HepG2 (cell line): ENCODE data around the gene LAMTOR2. TPM values are rescaled to one million over a fixed set of nuclear protein-coding genes. Genes with fewer than 3 reads are reported as not detected.
A peak's percentile ranks its signal among the peaks of the same experiment; 100 is the strongest.

Experiments used
- BATF2 ChIP-seq: sonication (generic); formaldehyde crosslinking; IDR thresholded peaks from 2 replicates; pipeline ENCODE4 v1.8.0; 2022; ENCODE audit warnings: mild to moderate bottlenecking, missing genetic modification reagents, moderate library complexity
- DMAP1 ChIP-seq: IDR thresholded peaks from 2 replicates; pipeline ENCODE4 v1.6.1; 2016
- FOSL2 ChIP-seq: sonication (generic); formaldehyde crosslinking; IDR thresholded peaks from 2 replicates; pipeline ENCODE4 v1.4.0; 2020; ENCODE audit warnings: missing genetic modification reagents
- HOXA3 ChIP-seq: sonication (generic); formaldehyde crosslinking; IDR thresholded peaks from 2 replicates; pipeline ENCODE4 v1.5.0; 2020; ENCODE audit warnings: missing genetic modification reagents
- NCOR1 ChIP-seq: fragments of 200-600 bp; sonication (generic); IDR thresholded peaks from 2 replicates; pipeline ENCODE4 v1.7.0; 2017; ENCODE audit warnings: antibody characterized with exemption, low read length, borderline replicate concordance
- RXRB ChIP-seq: IDR thresholded peaks from 2 replicates; pipeline ENCODE4 v1.6.1; 2016; ENCODE audit warnings: borderline replicate concordance, missing genetic modification reagents, missing compliant biosample characterization
- SNAPC2 ChIP-seq: sonication (generic); formaldehyde crosslinking; IDR thresholded peaks from 2 replicates; pipeline ENCODE4 v1.8.1; 2022; ENCODE audit warnings: mild to moderate bottlenecking, missing genetic modification reagents
- TBX2 ChIP-seq: sonication (generic); formaldehyde crosslinking; IDR thresholded peaks from 2 replicates; pipeline ENCODE4 v1.5.0; 2020; ENCODE audit warnings: missing genetic modification reagents, mild to moderate bottlenecking, borderline replicate concordance
- TBX3 ChIP-seq: fragments of 450-650 bp; IDR thresholded peaks from 2 replicates; pipeline ENCODE4 v1.6.1; 2017; ENCODE audit warnings: antibody characterized with exemption, mild to moderate bottlenecking, inconsistent platforms, borderline replicate concordance
- ZBTB20 ChIP-seq: sonication (generic); formaldehyde crosslinking; IDR thresholded peaks from 2 replicates; pipeline ENCODE4 v1.8.1; 2023; ENCODE audit warnings: missing genetic modification reagents, low read depth, mild to moderate bottlenecking, borderline replicate concordance
- ZFP36 ChIP-seq: fragments of 150-350 bp; IDR thresholded peaks from 2 replicates; pipeline ENCODE4 v1.6.1; 2018; ENCODE audit warnings: borderline replicate concordance, low read length, low read depth; ENCODE audit not compliant: partially characterized antibody
- ZFX ChIP-seq: sonication (generic); formaldehyde crosslinking; IDR thresholded peaks from 2 replicates; pipeline ENCODE4 v1.4.0; 2020; ENCODE audit warnings: mild to moderate bottlenecking, low read depth, missing genetic modification reagents, moderate library complexity
- ZKSCAN8 ChIP-seq: IDR thresholded peaks from 2 replicates; pipeline ENCODE4 v1.6.1; 2016; ENCODE audit warnings: borderline replicate concordance, missing genetic modification reagents, missing compliant biosample characterization
- ZNF235 ChIP-seq: sonication (generic); formaldehyde crosslinking; IDR thresholded peaks from 2 replicates; pipeline ENCODE4 v1.8.1; 2023; ENCODE audit warnings: mild to moderate bottlenecking, missing genetic modification reagents, borderline replicate concordance
- ZNF280D ChIP-seq: sonication (generic); formaldehyde crosslinking; IDR thresholded peaks from 2 replicates; pipeline ENCODE4 v1.5.1; 2020; ENCODE audit warnings: mild to moderate bottlenecking, missing genetic modification reagents
- ZNF3 ChIP-seq: IDR thresholded peaks from 2 replicates; pipeline ENCODE4 v1.7.0; 2017; ENCODE audit warnings: inconsistent platforms
- ZNF589 ChIP-seq: sonication (generic); formaldehyde crosslinking; conservative IDR thresholded peaks from 2 replicates; pipeline ENCODE4 v1.8.0; 2022; ENCODE audit warnings: mild to moderate bottlenecking, moderate library complexity, missing genetic modification reagents
- ZZZ3 ChIP-seq: sonication (generic); formaldehyde crosslinking; IDR thresholded peaks from 2 replicates; pipeline ENCODE4 v1.4.0; 2020; ENCODE audit warnings: missing genetic modification reagents, mild to moderate bottlenecking, borderline replicate concordance
- polyA plus RNA-seq, 8 experiments: library from polyadenylated mRNA; depleted of rRNA in 3 of 8; stranded (reverse) in 7 of 8; unstranded in 1 of 8; fragments of >200 nt; fragmentation: Illumina TruSeq in 4 of 8; extraction: Trizol in 4 of 8; gene quantifications; 2 replicates each; pipeline versions ENCODE4 v1.2.1 to v1.2.3, GENCODE V29; 2011 to 2016; ENCODE audit warnings: low read depth in 4 of 8, missing spikeins in 1 of 8, mixed read lengths in 1 of 8; ENCODE audit not compliant: insufficient read depth in 1 of 8
- total RNA-seq, 5 experiments: library from RNA; depleted of rRNA; stranded (reverse); fragments of >200 nt; fragmentation: Illumina TruSeq; extraction: Trizol; gene quantifications; 2 replicates each; pipeline ENCODE4 v1.2.3, GENCODE V29; 2016; ENCODE audit warnings: low read depth in 1 of 5
- TF ChIP-seq, protein P1 (sequence below): sonication (generic); formaldehyde crosslinking; conservative IDR thresholded peaks from 2 replicates; pipeline ENCODE4 v1.4.0; 2020; ENCODE audit warnings: missing genetic modification reagents

LAMTOR2 gene
- total and polyA plus RNA-seq, 2 of the 13 experiments (the other 11 are each of a cell fraction or from before 2014, with no cell fraction given), result 36.5 to 66.4 TPM

- TF ChIP-seq NCOR1 (peak; percentile 69; the same call in 1 of the 2 replicates), TBX2 (CRISPR knock-in tag) (no peak), TBX3 (no peak), ZBTB20 (CRISPR knock-in tag) (no peak), ZKSCAN8 (no peak), SNAPC2 (CRISPR knock-in tag) (no peak), ZNF3 (CRISPR knock-in tag) (no peak), FOSL2 (peak; percentile 21), DMAP1 (CRISPR knock-in tag) (no peak), BATF2 (CRISPR knock-in tag) (no peak), ZZZ3 (CRISPR knock-in tag) (no peak), ZFX (CRISPR knock-in tag) (no peak), ZNF235 (CRISPR knock-in tag) (no peak), ZNF589 (CRISPR knock-in tag) (no peak), ZFP36 (no peak), HOXA3 (CRISPR knock-in tag) (no peak; the same call in 1 of the 2 replicates), RXRB (CRISPR knock-in tag) (no peak), ZNF280D (CRISPR knock-in tag) (no peak)
- TF ChIP-seq, protein P1, sequence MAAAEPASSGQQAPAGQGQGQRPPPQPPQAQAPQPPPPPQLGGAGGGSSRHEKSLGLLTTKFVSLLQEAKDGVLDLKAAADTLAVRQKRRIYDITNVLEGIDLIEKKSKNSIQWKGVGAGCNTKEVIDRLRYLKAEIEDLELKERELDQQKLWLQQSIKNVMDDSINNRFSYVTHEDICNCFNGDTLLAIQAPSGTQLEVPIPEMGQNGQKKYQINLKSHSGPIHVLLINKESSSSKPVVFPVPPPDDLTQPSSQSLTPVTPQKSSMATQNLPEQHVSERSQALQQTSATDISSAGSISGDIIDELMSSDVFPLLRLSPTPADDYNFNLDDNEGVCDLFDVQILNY (CRISPR knock-in tag), result no peak; the same call in 1 of the 2 replicates
Observed at GRCh38 chr1:156082309-156083091, 27.9 kb downstream of the LAMTOR2 start, which contains the start of gene MEX3A (continued).
